Uterus (tissue), 4 donors: ENCODE measurements around the gene KLF11. TPM values are rescaled to one million over a fixed set of nuclear protein-coding genes. Genes with fewer than 3 reads are reported as not detected.

Source experiments
- DNase-seq, 2 donors: peaks; one replicate each; pipeline ENCODE4 v3.0.0-alpha.2; 2019 to 2020
- H3K27ac ChIP-seq, 2 donors: fragments of 200-600 bp; sonication (generic); 1 replicate in 1 of 2; 2 replicates in 1 of 2; pipeline ENCODE4 v1.5.1; 2016 to 2018
- H3K27me3 ChIP-seq, 2 donors: fragments of 200-600 bp; sonication (generic); one replicate each; pipeline ENCODE4 v1.5.1; 2018 to 2019; ENCODE audit warnings: control low read depth in 1 of 2
- H3K36me3 ChIP-seq, 2 donors: fragments of 200-600 bp; sonication (generic); one replicate each; pipeline ENCODE4 v1.5.1; 2019; ENCODE audit warnings: control low read depth in 1 of 2
- H3K4me1 ChIP-seq, 2 donors: fragments of 200-600 bp; sonication (generic); one replicate each; pipeline ENCODE4 v1.5.1; 2018 to 2019; ENCODE audit warnings: control low read depth in 1 of 2
- H3K4me3 ChIP-seq, 2 donors: fragments of 200-600 bp; sonication (generic); 1 replicate in 1 of 2; 2 replicates in 1 of 2; pipeline ENCODE4 v1.5.1; 2018 to 2019; ENCODE audit warnings: mild to moderate bottlenecking in 1 of 2
- H3K9me3 ChIP-seq, 2 donors: fragments of 200-600 bp; sonication (generic); one replicate each; pipeline ENCODE4 v1.5.1; 2019; ENCODE audit warnings: control low read depth in 1 of 2
- POLR2A ChIP-seq, 2 donors: fragments of 450-650 bp; IDR thresholded peaks; one replicate each; pipeline ENCODE4 v1.6.1; 2016; ENCODE audit warnings: antibody characterized with exemption in 2 of 2, mild to moderate bottlenecking in 1 of 2, moderate library complexity in 1 of 2
- intact Hi-C: fragments of 100-400 bp; cut with DNase I; formaldehyde crosslinking; loops from one replicate; pipeline ENCODE4 v1.15.1; 2023; ENCODE audit warnings: low total_unique reads
- total RNA-seq, 4 donors: library from RNA; depleted of rRNA in 3 of 4; stranded (reverse); fragments of >200 nt in 3 of 4; gene quantifications; one replicate each; pipeline versions ENCODE4 v1.1.0 to v1.2.4, GENCODE V29; 2014 to 2023
- TF ChIP-seq, protein P1 (sequence below), 4 experiments: fragments of 200-600 bp in 2 of 4; fragments of 450-650 bp in 2 of 4; sonication (generic) in 2 of 4; IDR thresholded peaks; one replicate each; pipeline ENCODE4 v1.5.1; 2016 to 2019; ENCODE audit warnings: antibody characterized with exemption in 4 of 4, mild to moderate bottlenecking in 2 of 4, moderate library complexity in 1 of 4
- donor health status: DM: yes; HTN: yes; CAD: no.

KLF11 gene
- total RNA-seq, 4 donors from 2014 or later, result 23.4 to 49.9 (median 31.7) TPM

DNA sequence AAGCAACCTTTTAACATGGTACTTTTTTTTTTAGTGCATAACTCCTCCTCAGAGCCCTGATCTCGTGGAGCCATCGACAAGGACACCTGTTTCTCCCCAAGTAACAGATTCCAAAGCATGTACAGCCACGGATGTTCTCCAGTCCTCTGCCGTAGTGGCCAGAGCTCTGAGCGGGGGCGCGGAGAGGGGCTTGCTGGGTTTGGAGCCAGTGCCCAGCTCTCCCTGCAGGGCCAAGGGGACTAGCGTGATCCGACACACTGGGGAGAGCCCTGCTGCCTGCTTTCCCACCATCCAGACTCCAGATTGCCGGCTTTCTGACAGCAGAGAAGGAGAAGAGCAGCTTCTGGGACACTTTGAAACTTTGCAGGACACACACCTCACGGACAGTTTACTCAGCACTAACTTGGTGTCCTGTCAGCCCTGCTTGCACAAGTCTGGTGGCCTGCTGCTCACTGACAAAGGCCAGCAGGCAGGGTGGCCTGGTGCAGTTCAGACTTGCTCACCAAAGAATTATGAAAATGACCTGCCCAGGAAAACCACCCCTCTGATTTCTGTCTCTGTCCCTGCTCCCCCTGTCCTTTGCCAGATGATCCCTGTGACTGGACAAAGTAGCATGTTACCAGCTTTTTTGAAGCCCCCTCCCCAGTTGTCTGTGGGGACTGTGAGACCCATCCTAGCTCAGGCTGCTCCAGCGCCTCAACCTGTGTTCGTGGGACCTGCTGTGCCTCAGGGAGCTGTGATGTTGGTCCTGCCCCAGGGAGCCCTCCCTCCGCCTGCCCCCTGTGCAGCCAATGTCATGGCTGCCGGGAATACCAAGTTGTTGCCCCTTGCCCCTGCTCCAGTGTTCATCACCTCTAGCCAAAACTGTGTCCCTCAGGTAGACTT lies 4.5 kb downstream of the KLF11 start:
- no peak for DNase-seq
- no peak for TF ChIP-seq POLR2A (IDR thresholded peaks at IDR 0.05)
- TF ChIP-seq, protein P1, sequence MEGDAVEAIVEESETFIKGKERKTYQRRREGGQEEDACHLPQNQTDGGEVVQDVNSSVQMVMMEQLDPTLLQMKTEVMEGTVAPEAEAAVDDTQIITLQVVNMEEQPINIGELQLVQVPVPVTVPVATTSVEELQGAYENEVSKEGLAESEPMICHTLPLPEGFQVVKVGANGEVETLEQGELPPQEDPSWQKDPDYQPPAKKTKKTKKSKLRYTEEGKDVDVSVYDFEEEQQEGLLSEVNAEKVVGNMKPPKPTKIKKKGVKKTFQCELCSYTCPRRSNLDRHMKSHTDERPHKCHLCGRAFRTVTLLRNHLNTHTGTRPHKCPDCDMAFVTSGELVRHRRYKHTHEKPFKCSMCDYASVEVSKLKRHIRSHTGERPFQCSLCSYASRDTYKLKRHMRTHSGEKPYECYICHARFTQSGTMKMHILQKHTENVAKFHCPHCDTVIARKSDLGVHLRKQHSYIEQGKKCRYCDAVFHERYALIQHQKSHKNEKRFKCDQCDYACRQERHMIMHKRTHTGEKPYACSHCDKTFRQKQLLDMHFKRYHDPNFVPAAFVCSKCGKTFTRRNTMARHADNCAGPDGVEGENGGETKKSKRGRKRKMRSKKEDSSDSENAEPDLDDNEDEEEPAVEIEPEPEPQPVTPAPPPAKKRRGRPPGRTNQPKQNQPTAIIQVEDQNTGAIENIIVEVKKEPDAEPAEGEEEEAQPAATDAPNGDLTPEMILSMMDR (IDR thresholded peaks at IDR 0.05), result no peak
- Histone ChIP-seq H3K27ac (peak overlapping the region; percentile 13 to 100), H3K4me3 (no peak overlapping the region), H3K9me3 (no peaks in the 10 kb centered on the region), H3K36me3 (no peaks in the 10 kb centered on the region), H3K27me3 (no peaks in the 10 kb centered on the region), H3K4me1 (peaks cover 3 to 7% of the 10 kb centered on the region in 2 donors)
- intact Hi-C loops, result loop anchor here (5.0 kb wide), 1 partner anchor 66 kb away; no protein-coding TSS in a partner anchor

DNA sequence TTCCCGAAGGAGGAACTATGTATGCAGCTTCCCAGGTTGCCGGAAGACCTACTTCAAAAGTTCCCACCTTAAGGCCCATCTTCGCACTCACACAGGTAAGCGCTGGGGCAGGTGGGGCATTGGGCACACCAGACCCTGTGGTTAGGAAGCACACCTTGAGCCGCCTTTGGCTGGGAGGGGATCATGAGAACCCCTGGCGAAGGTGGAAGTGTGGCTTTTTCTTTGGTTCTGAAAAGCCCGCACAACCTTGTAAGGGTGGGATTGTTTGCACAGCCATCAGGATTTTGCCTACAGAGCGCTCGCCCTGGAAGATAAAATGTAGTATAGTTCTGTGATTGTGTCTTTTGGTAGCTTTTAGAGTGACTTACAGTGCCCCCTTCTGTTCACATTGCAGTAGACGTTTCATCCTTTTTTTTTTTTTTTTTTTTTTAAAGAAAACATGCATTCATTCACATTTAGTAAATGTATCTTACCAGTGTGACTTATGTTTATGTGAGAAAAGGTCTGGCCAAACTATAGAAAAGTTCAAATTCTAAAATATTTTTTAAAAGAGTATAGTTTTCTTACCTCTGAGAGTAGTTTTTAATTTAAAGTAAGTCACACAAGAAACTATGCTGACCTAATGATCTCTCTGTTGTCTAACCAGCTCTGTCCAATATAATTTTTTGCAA lies 5.3 kb downstream of the KLF11 start:
- Histone ChIP-seq H3K27ac (peak overlapping the region in 1 of 2 donors; percentile 35), H3K9me3 (no peaks in the 10 kb centered on the region), H3K4me1 (peaks cover 3 to 7% of the 10 kb centered on the region in 2 donors), H3K27me3 (no peaks in the 10 kb centered on the region), H3K4me3 (no peak overlapping the region), H3K36me3 (no peaks in the 10 kb centered on the region)
- TF ChIP-seq, protein P1 (IDR thresholded peaks at IDR 0.05), result peak; percentile 59 to 64 (median 62)
- TF ChIP-seq POLR2A (IDR thresholded peaks at IDR 0.05), result no peak
- intact Hi-C loops, result loop anchor here (5.0 kb wide), 1 partner anchor 66 kb away; no protein-coding TSS in a partner anchor
- no peak for DNase-seq

DNA sequence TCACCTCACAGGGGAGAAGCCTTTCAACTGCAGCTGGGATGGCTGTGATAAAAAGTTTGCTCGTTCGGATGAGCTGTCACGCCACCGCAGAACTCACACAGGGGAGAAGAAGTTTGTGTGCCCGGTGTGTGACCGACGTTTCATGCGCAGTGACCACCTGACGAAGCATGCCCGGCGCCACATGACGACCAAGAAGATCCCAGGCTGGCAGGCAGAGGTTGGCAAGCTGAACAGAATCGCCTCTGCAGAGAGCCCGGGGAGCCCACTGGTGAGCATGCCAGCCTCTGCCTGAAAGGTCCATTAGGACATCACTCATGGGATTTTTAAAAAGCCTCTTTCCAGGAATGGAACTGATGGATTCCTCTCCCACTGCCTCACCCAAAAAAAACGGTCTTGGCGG lies 8.9 kb downstream of the KLF11 start:
- no peak for DNase-seq
- Histone ChIP-seq H3K4me1 (peaks cover 0 to 7% of the 10 kb centered on the region in 2 donors), H3K4me3 (no peak overlapping the region), H3K27me3 (no peaks in the 10 kb centered on the region), H3K27ac (no peak overlapping the region), H3K36me3 (no peaks in the 10 kb centered on the region), H3K9me3 (no peaks in the 10 kb centered on the region)
- no peak for TF ChIP-seq POLR2A (IDR thresholded peaks at IDR 0.05)
- TF ChIP-seq, protein P1 (IDR thresholded peaks at IDR 0.05), result no peak
- intact Hi-C loops, result no loop called here

DNA sequence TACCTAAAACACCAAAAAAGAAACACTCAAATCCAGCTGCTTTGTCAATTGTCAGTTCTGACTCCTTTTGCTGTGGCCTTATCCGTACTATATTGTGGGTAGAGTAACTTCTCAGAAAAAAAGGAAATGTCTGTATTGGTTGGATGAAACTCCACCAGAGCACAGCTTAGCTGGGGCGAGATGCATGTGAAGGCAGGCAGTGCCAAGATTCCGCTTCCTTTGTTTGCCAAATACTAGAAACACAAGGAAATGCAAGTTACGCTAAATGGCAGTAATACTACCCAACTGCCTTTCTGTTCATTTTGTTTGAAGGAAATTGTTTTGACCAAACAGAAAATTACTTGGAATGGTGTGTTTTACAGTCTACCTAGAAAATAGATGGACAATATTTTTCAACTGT lies 10.0 kb downstream of the KLF11 start:
- TF ChIP-seq POLR2A (IDR thresholded peaks at IDR 0.05), result no peak
- TF ChIP-seq, protein P1 (IDR thresholded peaks at IDR 0.05), result no peak
- no peak overlapping the region for H3K4me3 ChIP-seq
- no peaks in the 10 kb centered on the region for H3K27me3 ChIP-seq
- no peak for DNase-seq
- no peak overlapping the region for H3K27ac ChIP-seq
- intact Hi-C loops, result no loop called here
- peaks cover 0 to 7% of the 10 kb centered on the region in 2 donors for H3K4me1 ChIP-seq
- H3K9me3 ChIP-seq, result no peaks in the 10 kb centered on the region
- no peaks in the 10 kb centered on the region for H3K36me3 ChIP-seq

DNA sequence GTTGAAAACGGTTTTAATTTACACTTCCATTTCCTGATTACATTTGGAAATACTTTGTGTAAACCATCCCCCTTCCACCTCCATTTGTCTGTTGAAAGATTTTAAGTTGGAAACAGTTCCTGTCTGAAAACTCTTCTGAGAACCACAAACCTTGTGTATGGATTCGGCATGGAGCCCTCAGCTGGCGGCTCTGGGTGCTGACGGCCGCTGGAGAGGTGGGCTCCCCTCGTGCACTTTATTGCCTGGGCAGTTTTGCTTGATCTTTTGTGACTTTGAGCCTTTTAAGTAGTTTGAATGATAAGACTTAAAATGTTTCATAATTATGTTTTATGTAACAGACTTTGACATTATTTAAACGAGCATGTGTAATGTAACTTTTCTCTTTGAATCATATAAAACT lies 11.1 kb downstream of the KLF11 start:
- intact Hi-C loops, result no loop called here
- no peak for TF ChIP-seq POLR2A (IDR thresholded peaks at IDR 0.05)
- TF ChIP-seq, protein P1 (IDR thresholded peaks at IDR 0.05), result no peak
- no peaks in the 10 kb centered on the region for H3K36me3 ChIP-seq

More for the DNA sequence above, 11.1 kb downstream of the KLF11 start:
- no peak for DNase-seq
- Histone ChIP-seq H3K4me1 (peaks cover 0 to 2% of the 10 kb centered on the region in 2 donors), H3K4me3 (no peak overlapping the region), H3K27ac (no peak overlapping the region), H3K27me3 (no peaks in the 10 kb centered on the region), H3K9me3 (no peaks in the 10 kb centered on the region)
